Measurements from ENCODE around the gene ALG1. TPM values are rescaled to one million over a fixed set of nuclear protein-coding genes. Genes with fewer than 3 reads are reported as not detected.
"Not testable (repeated sequence)": the region's sequence is repeated elsewhere in the genome, so short reads cannot be mapped to it uniquely, and the experiment has no call there.

ALG1 gene
- total RNA-seq, 3 donors from 2014 or later: 14.4 to 21.2 (median 16.7) TPM

DNA sequence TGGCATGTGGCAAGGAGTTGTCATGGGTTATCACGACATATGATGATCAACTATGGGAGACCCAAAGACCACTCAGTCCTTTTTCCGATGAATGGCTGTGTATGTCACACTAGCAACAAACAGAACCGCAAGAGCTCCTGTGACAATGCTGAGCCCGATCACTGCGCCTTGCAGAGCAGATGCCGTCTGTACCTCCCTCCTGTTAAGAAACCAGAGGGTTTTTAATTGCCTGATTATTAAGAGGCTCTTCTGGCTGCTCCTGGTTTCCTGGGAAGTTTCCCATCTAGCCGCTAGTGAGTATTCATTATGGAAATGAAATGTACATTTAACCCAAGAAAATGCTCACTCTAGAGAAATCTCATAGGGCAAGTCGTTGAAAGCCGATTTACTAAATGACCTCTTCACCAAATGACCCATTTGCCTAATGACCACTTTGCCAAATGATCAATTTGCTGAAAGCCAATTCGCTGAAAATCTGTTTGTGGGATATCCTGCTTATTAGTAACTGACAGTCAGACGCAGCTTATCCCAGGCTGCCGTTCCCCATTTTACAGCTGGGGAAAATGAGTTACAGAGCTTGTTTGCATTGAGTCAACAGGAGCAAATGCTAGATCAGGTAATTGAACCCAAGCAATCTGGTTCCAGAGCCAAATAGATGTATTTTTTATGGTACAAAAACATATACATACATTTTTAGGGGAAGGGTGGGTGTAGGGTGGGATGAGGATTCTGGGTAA, 31.8 kb downstream of the ALG1 start:
- H3K9me3 ChIP-seq; DNase-seq (ENCODE audit: low spot score in 2 of 2); H3K27ac ChIP-seq; H3K36me3 ChIP-seq; intact Hi-C loops (cut with DNase I; ENCODE audit: low total_unique reads); H3K4me1 ChIP-seq; H3K27me3 ChIP-seq; H3K4me3 ChIP-seq: not testable (repeated sequence)

DNA sequence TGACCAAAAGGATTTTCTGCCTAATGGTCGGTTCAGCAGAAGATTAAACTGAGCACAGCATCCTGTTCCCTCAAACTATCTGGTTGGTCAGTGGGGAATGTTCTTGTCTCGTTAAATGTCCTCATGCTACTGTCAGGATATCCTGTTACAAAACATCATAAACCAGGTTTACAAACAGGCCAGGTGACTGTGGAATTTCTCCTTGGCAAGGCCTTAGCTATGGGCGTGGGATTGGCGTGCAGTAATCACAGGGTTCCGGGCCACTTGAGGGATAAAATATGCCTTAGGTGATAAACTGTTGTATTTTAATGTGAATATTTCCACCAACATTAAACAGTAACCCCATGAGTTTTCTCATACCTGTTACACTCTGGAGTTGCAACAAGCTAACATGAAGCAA, 33.4 kb downstream of the ALG1 start:
- H3K27me3 ChIP-seq; H3K4me3 ChIP-seq; DNase-seq (ENCODE audit: low spot score in 2 of 2); H3K27ac ChIP-seq; intact Hi-C loops (cut with DNase I; ENCODE audit: low total_unique reads); H3K4me1 ChIP-seq; H3K9me3 ChIP-seq; H3K36me3 ChIP-seq: not testable (repeated sequence)

DNA sequence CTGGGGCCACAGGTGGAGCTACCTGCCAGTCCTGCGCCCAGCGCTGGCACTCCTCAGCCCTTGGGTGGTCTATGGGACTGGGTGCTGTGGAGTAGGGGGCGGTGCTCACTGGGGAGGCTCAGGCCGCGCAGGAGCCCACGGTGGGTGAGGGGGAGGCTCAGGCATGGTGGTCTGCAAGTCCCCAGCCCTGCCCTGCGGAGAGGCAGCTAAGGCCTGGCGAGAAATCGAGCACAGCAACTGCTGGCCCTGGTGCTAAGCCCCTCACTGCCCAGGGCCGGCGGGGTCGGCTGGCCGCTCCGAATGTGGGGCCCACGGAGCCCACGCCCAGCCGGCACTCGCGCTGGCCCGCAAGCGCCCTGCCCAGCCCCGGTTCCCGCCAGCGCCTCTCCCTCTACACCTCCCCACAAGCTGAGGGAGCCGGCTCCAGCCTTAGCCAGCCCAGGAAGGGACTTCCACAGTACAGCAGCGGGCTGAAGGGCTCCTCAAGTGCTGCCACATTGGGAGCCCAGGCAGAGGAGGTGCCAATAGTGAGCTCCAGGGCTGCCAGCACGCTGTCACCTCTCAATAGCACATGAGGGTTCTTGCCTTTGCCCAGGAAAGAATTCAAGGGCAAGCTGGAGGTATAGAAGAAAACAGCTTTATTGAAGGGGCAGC, 37.0 kb downstream of the ALG1 start:
- H3K27ac ChIP-seq: no peak overlapping the region
- H3K9me3 ChIP-seq: no peaks in the 10 kb centered on the region
- intact Hi-C loops (cut with DNase I; ENCODE audit: low total_unique reads): no loop called here
- H3K27me3 ChIP-seq: no peaks in the 10 kb centered on the region
- no peaks in the 10 kb centered on the region for H3K36me3 ChIP-seq
- DNase-seq (ENCODE audit: low spot score in 2 of 2): no peak
- H3K4me3 ChIP-seq: no peak overlapping the region
- TF ChIP-seq POLR2A (IDR thresholded peaks at IDR 0.05): no peak
- no peak for TF ChIP-seq POLR2AphosphoS5 (IDR thresholded peaks at IDR 0.05)
- TF ChIP-seq, protein P1, sequence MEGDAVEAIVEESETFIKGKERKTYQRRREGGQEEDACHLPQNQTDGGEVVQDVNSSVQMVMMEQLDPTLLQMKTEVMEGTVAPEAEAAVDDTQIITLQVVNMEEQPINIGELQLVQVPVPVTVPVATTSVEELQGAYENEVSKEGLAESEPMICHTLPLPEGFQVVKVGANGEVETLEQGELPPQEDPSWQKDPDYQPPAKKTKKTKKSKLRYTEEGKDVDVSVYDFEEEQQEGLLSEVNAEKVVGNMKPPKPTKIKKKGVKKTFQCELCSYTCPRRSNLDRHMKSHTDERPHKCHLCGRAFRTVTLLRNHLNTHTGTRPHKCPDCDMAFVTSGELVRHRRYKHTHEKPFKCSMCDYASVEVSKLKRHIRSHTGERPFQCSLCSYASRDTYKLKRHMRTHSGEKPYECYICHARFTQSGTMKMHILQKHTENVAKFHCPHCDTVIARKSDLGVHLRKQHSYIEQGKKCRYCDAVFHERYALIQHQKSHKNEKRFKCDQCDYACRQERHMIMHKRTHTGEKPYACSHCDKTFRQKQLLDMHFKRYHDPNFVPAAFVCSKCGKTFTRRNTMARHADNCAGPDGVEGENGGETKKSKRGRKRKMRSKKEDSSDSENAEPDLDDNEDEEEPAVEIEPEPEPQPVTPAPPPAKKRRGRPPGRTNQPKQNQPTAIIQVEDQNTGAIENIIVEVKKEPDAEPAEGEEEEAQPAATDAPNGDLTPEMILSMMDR (IDR thresholded peaks at IDR 0.05): no peak
- no peaks in the 10 kb centered on the region for H3K4me1 ChIP-seq

DNA sequence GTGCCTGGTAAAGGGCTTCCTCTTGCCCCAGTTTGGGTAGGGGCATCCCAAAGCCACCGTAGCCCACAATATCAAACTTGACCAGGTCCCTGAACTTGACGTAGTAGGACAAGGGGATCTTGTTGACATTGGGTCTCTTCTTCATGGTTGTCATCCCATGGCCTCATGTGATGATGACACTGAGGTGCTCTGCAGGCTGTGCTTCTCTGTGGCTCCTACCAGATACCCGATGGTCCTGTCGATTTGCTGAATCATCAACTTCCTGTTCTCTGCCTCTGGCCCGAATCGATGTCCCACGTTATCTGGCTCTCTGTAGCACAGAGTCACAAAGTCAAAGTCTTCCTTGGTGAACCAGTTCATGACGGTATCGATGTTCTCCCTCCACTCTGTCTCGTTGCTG, 39.3 kb downstream of the ALG1 start:
- H3K36me3 ChIP-seq; intact Hi-C loops (cut with DNase I; ENCODE audit: low total_unique reads); H3K4me1 ChIP-seq; H3K9me3 ChIP-seq; H3K27ac ChIP-seq; DNase-seq (ENCODE audit: low spot score in 2 of 2); H3K4me3 ChIP-seq; H3K27me3 ChIP-seq: not testable (repeated sequence)

DNA sequence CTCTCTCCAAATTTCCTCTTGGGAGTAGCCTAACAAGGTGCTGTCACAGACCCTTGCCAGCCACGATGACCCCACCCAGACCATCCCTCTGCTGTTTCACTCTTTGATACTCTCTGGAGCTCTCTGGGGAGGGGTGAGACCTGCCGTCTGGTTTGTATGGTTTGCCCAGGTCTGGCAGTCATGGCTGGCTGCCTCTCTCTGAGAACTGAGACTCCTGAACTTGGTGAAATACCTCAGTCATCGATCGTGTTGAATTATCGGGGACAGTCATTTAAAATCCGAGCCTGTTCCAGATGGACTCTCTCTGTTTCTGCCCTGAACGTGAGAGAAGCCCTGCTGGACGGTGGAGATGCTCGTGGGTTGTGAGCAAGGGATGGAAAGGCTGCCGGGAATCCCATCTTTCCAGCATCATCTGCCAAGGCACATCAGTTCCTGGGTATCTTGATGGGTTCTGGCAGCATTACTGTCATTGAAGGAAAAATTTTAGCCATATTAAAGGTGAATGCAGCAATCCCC, 45.2 kb downstream of the ALG1 start:
- peak overlapping the region in 2 of 3 donors; percentile 17 to 52 for H3K4me3 ChIP-seq
- DNase-seq (ENCODE audit: low spot score in 2 of 2); H3K9me3 ChIP-seq; H3K27me3 ChIP-seq; H3K4me1 ChIP-seq; H3K27ac ChIP-seq; H3K36me3 ChIP-seq; intact Hi-C loops (cut with DNase I; ENCODE audit: low total_unique reads): not testable (repeated sequence)

DNA sequence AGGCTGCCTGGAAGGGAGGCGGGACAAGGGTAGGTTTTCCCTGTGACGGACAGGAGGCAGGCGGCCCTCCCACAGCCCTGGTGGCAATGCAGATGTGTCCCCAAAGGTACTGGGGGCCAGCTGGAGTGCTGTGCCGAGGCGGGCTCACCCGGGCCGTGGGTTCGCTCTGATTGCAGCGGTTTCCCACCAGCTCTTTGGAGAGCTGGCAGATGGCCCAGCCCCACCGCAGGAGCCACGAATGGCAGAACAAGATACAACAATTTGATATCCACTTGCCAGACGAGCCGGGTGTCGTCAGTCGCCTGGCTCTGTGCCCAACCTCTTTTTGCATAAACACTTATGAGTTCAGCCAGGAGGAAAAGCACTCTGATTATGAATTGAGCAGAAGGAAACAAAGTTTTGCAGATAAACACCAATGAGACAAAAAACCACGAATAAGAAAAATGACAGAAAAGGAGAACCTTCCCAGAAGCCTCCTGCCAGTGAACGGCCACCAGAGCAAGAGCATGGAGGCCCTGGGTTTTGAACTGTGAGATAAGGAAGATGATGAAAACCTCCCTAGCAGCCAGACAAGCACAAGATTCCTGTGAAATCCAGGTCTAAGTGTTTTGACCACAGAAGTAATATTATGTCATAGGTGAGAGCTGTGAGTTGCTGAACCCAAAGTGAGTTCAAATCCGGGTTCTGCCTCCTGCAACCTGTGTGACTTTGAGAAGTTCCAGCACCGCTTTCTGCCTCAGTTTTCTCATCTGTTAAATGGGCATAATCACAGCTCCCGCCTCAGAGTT, 45.9 kb downstream of the ALG1 start:
- H3K27me3 ChIP-seq; H3K27ac ChIP-seq; intact Hi-C loops (cut with DNase I; ENCODE audit: low total_unique reads); H3K9me3 ChIP-seq; H3K36me3 ChIP-seq; H3K4me1 ChIP-seq: not testable (repeated sequence)
- H3K4me3 ChIP-seq: peak overlapping the region in 2 of 3 donors; percentile 17 to 52
- DNase-seq (ENCODE audit: low spot score in 2 of 2): peak; percentile 30 to 52

DNA sequence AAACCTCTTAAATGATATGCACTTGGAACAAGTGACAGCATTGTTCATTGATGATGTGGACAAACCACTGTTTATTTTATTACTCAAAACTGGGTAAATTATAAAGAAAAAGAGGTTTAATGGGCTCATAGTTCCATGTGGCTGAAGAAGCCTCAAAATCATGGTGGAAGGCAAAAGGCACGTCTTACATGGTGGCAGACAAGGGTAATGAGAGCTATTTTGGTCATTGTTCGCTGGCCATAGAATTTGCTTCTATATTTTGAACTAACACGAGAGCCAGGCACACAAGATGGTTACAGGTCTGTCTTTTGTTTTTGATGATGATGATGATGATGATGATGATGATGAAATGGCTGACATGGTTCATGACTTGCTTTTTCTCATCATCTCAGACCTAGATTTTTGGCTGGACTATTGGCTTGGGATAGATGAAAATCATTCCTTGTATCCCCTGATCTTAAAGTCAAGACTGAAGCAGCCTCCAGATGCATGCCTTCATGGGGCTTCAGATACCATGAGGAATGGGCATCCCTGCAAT, 59.9 kb downstream of the ALG1 start:
- intact Hi-C loops (cut with DNase I; ENCODE audit: low total_unique reads); H3K4me3 ChIP-seq; H3K4me1 ChIP-seq; H3K36me3 ChIP-seq; DNase-seq (ENCODE audit: low spot score in 2 of 2); H3K27ac ChIP-seq; H3K9me3 ChIP-seq; H3K27me3 ChIP-seq: not testable (repeated sequence)

DNA sequence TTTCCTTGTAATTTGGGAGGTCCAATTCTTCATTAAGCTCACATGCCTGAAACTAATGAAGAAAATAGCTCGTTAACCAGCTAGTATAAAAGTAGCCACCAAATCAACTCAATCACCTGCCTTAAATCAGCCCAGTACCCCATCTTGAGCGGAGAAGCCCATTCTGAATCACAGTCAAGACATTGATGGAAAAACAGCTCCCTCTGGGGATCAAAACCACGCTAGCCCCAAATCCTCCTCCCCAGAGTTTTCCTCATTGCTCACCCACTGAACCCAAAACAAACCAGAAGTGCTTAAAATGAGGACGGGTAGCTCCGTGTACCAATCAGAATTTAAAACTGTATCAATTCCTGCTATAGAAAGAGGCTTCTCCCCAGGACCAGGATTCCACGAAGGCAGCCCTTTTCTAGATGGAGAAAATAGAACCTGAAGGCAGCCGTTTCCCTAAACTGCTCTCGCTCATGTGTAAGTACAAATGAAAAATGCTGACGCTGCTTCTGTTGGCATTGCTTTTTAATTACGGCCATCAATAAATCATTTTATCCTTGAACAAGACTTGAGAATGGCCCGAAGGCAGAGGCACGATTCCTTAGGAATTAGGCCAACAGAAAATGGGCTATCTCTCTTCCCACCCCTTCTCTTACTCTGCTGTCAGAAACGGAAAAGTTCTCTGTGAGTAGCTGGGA, 61.4 kb downstream of the ALG1 start:
- intact Hi-C loops (cut with DNase I; ENCODE audit: low total_unique reads); H3K9me3 ChIP-seq; H3K36me3 ChIP-seq; H3K27me3 ChIP-seq; DNase-seq (ENCODE audit: low spot score in 2 of 2); H3K27ac ChIP-seq; H3K4me3 ChIP-seq; H3K4me1 ChIP-seq: not testable (repeated sequence)

DNA sequence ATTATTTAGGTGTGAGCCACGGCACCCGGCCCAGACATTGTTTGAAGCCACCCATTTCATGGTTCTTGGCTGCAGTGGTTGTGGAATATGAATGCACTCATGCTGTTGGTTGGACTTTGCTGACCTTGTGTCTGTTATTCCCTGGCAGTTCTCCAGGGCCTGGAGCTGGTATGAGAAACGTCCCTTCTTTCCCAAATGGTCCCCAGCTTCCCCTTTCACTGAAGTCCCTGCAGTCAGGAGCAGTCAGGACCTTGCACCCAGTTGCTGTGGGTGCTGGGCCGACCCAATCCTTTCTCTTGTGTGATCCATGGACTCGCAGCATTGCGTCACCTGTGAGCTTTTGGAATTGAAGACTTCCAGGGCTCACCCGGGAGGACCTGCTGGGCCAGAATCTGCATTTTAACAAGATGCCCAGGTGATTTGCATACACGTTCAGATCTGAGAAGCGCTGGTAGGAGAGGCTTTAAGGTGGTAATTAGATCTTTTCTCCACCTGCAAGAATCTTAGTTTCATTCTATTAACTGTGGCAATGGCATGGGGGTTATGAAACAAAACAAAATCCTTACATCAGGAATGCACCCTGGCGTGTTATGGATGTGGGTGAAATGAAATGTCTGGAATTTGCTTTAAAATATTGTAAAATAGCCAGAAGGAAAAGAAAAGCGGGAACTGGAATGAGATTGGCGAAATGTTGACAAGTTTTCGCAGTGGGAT, 63.3 kb downstream of the ALG1 start:
- H3K27ac ChIP-seq; intact Hi-C loops (cut with DNase I; ENCODE audit: low total_unique reads); H3K9me3 ChIP-seq; H3K36me3 ChIP-seq; H3K27me3 ChIP-seq; DNase-seq (ENCODE audit: low spot score in 2 of 2); H3K4me1 ChIP-seq; H3K4me3 ChIP-seq: not testable (repeated sequence)

Measured in breast epithelium (tissue), 4 donors.